Renal cortex interstitium (tissue), 11 donors: ENCODE results near the gene RASSF5. TPM values are rescaled to one million over a fixed set of nuclear protein-coding genes. Genes with fewer than 3 reads are reported as not detected.

ENCODE experiments used
- DNase-seq, 11 donors: peaks; one replicate each; pipeline ENCODE4 v3.0.0-alpha.2; 2013; ENCODE audit warnings: low read depth in 9 of 11, low spot score in 4 of 11; ENCODE audit errors: extremely low read depth in 1 of 11
- polyA plus RNA-seq, 3 donors: library from polyadenylated mRNA; unstranded; fragments of 120-200 nt; gene quantifications; one replicate each; pipeline ENCODE4 v1.2.1, GENCODE V29; 2013; ENCODE audit not compliant: insufficient read length in 3 of 3

Gene RASSF5
- polyA plus RNA-seq, 3 donors: 4.5 to 6.1 (median 5.0) TPM

DNA sequence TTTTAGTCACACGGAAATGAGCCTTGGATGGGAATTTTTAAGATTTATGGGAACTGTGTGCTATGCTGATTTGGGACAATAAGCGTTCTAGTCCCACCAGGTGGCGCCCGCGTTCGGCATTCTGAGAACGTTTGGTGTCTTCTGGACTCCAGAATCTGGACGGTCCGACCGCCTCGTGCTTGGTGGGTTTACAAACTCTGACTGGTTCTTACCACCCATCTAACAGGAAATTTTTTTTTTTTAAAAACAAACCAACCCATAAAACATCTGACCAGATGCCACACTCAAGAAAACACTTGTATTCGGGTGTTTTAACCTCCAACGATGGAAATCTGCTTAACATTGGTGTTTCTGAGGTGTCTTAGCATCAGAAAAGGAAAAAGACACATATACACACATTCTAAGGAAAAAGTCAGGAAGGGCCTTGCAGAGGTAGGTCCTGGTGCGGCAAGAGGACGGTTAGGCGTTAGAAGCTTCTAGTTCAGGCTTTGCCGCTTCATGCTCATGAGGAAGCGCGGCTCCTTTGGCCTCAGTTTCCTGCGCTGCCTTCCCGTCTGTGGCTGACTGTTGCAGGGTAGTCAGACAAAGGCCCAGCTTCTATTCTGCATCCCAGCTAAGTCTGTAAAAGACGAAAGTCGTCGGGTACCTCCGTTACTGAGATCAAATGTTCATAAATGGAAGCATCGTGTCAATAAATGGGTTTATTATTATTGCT is 127.2 kb downstream of the RASSF5 start:
- peak; percentile 65 to 91 (median 80) for DNase-seq

- peak; percentile 64 to 89 (median 81) for DNase-seq
These were observed 128.0 kb downstream of the RASSF5 start, which contains the start of gene DYRK3 for GRCh38 chr1:206635080-206635977. Gene DYRK3 (plus strand): TSS chr1:206635536. CDS start chr1:206635704, 168 bp downstream.

DNA sequence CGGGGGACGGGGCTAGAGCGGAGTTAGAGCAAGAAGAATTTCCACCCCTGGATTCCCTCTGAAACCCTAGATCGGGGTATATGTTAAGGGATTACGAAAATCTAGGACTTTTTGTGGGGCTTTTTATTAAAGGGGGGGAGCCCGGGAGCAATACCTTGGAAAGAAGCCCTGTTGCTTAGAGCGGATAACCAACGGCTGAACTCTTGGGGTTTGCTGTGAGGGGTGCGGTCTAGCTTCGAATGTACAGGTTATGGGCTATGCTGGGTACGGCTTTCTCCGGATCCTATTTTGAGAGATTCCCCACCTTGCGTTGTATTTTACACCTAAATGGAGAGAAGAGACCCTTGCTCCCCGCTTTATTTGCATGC is 128.6 kb downstream of the RASSF5 start:
- DNase-seq: no peak

- no peak for DNase-seq
These were observed 129.3 kb downstream of the RASSF5 start for GRCh38 chr1:206636671-206637070.

DNA sequence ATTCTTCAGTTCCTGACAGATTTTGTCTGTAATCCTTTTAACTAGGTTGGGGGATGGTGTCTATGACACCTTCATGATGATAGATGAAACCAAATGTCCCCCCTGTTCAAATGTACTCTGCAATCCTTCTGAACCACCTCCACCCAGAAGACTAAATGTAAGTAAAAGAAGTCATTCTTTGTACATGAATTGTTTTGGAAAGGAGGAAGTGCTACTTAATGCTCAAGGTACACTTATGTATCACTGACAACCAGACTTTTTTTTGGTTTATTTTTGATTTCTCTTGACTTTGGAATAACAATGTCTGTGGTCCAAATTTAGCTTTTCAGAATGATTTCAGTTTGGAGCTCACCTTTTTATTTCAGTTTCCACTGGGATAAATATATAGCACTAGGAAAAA is 130.3 kb downstream of the RASSF5 start:
- no peak for DNase-seq

Other genes with a start within 250 kb of the RASSF5 start
- 1 to 10 TPM; 4.1 to 5.7 (median 5.6) TPM for gene IKBKE, start 37.1 kb upstream of the RASSF5 start, polyA plus RNA-seq
- 10 to 100 TPM; 77.8 to 93.1 (median 86.7) TPM for gene EIF2D, start 104.9 kb downstream of the RASSF5 start, polyA plus RNA-seq
- gene DYRK3, start 128.0 kb downstream of the RASSF5 start, polyA plus RNA-seq: 1 to 10 TPM; 8.5 to 8.8 (median 8.6) TPM
- gene MAPKAPK2, start 177.4 kb downstream of the RASSF5 start, polyA plus RNA-seq: 10 to 100 TPM; 73.7 to 86.1 (median 78.5) TPM